Stimulated activated effector memory CD8-positive, alpha-beta T cell treated with anti-CD3 and anti-CD28 coated beads, Interleukin-12 subunit alpha, Interleukin-12 subunit beta, amount 100 ng/mL, for 72 hours (primary cell): ENCODE measurements around the gene PCYT1B.

ENCODE experiments used
- ATAC-seq: fragments of 150-1000 bp; cut with Tn5 transposase; 2 replicates; pipeline ENCODE4 v1.10.0; 2021
- DNase-seq, 2 donors: peaks; one replicate each; pipeline ENCODE4 v3.0.0; 2021 to 2022; ENCODE audit warnings: low spot score in 2 of 2
- H3K27ac Mint-ChIP-seq: one replicate; pipeline ENCODE4 v1.8.0; 2022; ENCODE audit warnings: mild to moderate bottlenecking, mixed read lengths
- H3K36me3 Mint-ChIP-seq: one replicate; pipeline ENCODE4 v1.8.0; 2022; ENCODE audit warnings: mild to moderate bottlenecking, mixed read lengths
- H3K4me1 Mint-ChIP-seq: one replicate; pipeline ENCODE4 v1.8.0; 2022; ENCODE audit warnings: mixed read lengths
- H3K4me3 Mint-ChIP-seq: one replicate; pipeline ENCODE4 v1.8.0; 2022; ENCODE audit warnings: mild to moderate bottlenecking, mixed read lengths
- H3K9me3 Mint-ChIP-seq: one replicate; pipeline ENCODE4 v1.8.0; 2022; ENCODE audit warnings: mixed read lengths

Gene PCYT1B

DNA sequence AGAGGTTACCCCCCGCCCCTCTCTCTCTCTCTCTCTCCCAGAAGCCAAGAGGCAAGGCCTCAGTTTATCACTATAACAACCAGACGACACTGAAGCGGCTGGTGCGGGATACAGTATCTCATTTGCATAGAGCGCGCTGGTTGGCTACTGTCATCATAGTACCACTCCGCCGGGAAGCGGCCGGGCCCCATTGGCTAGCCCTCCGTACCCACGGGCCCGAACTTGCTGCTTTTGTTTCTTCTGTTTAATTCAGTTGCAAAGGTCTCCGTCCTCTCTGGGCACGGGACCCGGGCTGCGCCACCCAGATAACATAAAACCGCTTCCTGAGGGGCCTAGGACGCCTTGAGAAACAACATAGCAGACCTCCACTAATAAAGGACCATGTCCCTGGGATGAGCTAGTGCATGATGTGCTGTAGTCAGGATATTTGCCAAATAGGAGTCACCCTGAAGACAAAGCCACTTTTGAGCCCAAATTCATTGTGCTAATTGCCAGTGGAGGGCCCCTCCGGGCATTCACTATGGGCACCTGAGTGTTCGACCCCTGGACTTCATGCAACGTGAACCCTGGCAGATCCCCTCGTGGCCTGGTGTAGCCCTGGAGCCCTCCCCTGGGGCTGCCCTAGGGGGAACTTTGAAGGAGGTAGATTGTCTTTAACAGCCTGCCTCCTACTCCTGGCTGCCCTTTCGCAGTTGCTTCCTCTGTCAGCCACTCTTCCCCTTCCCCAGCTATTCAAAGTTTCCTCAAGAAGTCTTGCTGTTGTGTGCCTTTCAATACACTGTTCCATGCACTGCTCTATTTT lies at the start of gene PCYT1B:
TSS of gene PCYT1B (minus strand) at position 91 of the 802 bp plus-strand sequence. CDS start 242 bp downstream, outside the sequence.
- H3K9me3 Mint-ChIP-seq = no peaks in the 10 kb centered on the region
- peak within 1 kb of the TSS; percentile 52 for H3K27ac Mint-ChIP-seq
- H3K4me3 Mint-ChIP-seq = peak within 1 kb of the TSS; percentile 75
- ATAC-seq = peak; percentile 99
- H3K4me1 Mint-ChIP-seq = peaks cover 15% of the 10 kb centered on the region
- no peaks in the 10 kb centered on the region for H3K36me3 Mint-ChIP-seq
- DNase-seq = peak; percentile 8 to 57

DNA sequence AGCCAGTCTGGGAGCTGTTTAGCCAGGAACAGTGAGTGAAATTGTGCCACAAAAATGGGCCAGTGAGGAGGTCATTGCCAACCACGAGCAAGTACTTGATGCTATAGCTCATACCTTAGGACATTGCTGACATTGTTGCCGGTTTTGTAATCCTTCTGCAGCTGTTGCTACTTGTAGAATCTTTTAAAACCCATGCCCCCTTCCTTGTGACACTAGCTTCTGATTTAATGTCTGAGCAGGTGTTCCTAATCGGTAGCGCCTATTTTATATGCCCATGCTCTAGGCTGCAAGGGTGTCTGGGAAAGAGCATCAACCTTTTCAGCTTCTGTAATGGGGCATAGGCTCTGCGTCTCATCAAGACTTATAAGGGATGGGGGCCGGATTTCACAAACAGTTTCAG lies 49.1 kb upstream of the PCYT1B start:
- ATAC-seq (no peak), DNase-seq (no peak)
- Mint-ChIP-seq H3K9me3 (no peaks in the 10 kb centered on the region), H3K4me1 (peaks cover 8% of the 10 kb centered on the region), H3K27ac (no peak overlapping the region), H3K36me3 (peaks cover 35% of the 10 kb centered on the region), H3K4me3 (no peak overlapping the region)

DNA sequence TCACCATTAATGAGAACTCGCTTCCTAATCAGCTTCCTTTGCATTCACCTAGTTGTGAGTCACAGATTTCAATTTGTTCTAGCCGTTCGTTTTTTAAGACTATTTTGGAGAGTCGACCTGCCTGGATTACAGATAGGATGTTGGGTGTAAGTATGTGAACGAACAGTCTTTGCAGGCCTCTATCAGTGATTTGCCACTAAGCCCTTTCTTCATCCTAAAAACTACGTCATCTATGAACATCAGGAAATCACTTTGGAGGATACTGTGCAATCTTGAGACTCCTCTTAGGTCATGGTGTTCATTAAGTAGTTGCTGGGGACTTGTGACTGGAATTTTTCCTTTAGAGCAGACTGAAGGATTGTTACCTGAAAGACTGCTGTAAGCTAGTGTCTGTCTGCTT lies 47.7 kb upstream of the PCYT1B start:
- Mint-ChIP-seq H3K27ac (peak overlapping the region; percentile 97), H3K36me3 (peaks cover 20% of the 10 kb centered on the region), H3K9me3 (no peaks in the 10 kb centered on the region), H3K4me1 (peaks cover 8% of the 10 kb centered on the region), H3K4me3 (peak overlapping the region; percentile 90)
- ATAC-seq (no peak), DNase-seq (no peak)

DNA sequence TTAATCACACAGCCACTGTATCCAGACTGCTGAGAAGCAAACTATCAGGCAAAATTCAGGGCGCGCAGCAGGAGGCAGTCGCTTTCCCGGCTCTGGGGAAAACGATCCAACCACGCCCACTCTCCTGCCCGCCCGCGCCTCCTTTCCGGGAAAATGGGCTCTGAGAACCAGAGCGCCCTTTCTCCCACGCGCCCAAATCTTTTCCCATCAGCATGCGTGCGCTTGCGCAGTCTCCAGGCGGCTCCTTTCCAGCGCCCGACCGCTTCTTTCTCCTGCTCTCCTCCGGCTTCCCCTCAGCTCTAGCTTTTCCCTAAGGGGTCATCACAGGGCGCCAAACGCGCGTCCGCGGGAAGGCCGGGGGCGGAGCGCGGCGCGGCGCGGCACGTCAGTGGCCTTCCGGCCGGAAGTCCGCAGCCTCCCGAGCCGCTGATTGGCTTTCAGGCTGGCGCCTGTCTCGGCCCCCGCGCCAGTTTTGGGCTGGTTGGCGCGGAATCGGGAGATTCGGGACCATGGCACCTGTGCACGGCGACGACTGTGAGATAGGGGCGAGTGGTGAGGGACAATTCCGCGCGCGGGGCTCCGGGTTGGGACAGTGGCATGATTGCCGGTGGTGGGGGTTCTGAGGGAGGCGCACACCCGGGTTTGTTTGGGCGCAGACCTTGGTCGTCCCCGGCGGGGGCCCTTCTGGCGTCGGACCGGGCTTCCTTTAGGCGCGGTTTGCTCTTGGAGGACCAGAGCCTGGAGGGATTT lies 46.5 kb upstream of the PCYT1B start, which contains the start of gene POLA1:
TSS of gene POLA1 (plus strand) at position 466 of the 750 bp plus-strand sequence. CDS start at position 510, 44 bp downstream.
- Mint-ChIP-seq H3K27ac (peak within 1 kb of the TSS; percentile 97), H3K36me3 (peaks cover 12% of the 10 kb centered on the region), H3K9me3 (no peaks in the 10 kb centered on the region), H3K4me1 (peaks cover 8% of the 10 kb centered on the region), H3K4me3 (peak within 1 kb of the TSS; percentile 90)
- DNase-seq (peak; percentile 56 to 83), ATAC-seq (peak; percentile 99)

DNA sequence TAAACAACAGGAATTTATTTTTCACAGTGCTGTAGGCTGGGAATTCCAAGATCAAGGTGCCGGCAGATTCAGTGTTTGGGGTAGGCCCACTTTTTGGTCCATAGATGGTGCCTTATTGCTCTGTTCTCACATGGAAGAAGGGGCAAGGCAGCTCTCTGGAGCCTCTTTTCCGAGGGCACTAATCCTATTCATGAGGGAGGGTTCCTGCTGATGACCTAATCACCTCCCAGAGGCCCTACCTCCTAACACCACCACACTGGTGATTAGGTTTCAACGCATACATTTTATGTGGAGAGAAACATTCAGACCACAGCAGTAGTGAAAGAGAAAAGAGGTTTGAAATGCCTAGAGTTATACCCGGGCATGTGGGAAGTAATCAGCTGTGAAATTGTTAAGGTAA lies 45.2 kb upstream of the PCYT1B start:
- H3K27ac Mint-ChIP-seq = no peak overlapping the region
- H3K36me3 Mint-ChIP-seq = peaks cover 12% of the 10 kb centered on the region
- DNase-seq = no peak
- no peaks in the 10 kb centered on the region for H3K9me3 Mint-ChIP-seq
- ATAC-seq = no peak
- peak overlapping the region; percentile 90 for H3K4me3 Mint-ChIP-seq
- H3K4me1 Mint-ChIP-seq = peaks cover 8% of the 10 kb centered on the region

DNA sequence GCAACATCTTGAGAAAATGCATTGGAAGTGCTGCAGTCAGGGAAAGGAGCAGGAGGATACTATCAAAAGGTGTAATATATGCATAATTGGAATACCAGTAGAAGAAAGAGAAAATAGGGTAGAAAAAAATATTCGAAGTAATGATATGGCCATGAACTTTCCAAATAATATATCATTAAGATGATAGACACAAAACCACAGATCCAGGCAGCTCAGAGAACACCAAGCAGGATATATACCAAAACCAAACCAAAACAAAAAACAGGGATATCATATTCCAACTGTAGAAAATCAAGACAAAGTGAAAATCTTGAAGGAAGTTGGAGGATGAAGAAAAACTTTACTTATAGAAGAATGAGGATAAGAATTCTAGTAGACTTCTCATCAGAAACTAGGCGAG lies 36.9 kb upstream of the PCYT1B start:
- Mint-ChIP-seq H3K4me1 (peaks cover 9% of the 10 kb centered on the region), H3K4me3 (no peak overlapping the region), H3K36me3 (no peaks in the 10 kb centered on the region), H3K9me3 (no peaks in the 10 kb centered on the region), H3K27ac (no peak overlapping the region)
- DNase-seq = no peak
- no peak for ATAC-seq

DNA sequence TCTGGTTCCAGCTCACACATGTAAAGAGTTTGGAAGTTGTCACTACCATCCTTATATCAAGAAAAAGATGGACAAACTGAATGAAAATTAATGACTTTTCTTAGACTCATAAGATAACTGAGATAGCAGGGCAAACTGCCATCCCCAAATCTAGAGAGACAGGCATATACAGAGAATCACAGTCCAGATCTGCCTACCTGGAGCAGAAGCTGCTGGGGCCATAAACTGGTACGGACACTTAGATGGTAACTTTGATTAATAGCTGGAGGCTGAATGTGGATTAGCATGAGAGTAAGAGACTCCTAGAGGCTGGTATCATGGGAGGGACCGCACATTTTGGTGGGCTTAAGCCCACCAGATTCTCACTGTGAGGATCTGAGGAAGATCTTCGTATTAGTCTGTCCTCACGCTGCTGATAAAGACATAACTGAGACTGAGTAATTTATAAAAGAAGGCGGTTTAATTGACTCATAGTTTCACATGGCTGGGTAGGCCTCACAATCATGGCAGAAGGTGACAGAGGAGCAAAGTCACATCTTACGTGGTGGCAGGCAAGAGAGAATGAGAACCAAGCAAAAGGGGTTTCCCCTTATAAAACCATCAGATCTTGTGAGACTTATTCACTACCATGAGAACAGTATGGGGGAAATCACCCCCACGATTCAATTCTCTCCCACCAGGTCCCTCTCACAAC lies 35.7 kb upstream of the PCYT1B start:
- peak; percentile 99 for ATAC-seq
- H3K4me1 Mint-ChIP-seq = peaks cover 9% of the 10 kb centered on the region
- H3K36me3 Mint-ChIP-seq = no peaks in the 10 kb centered on the region
- peak overlapping the region; percentile 20 for H3K4me3 Mint-ChIP-seq
- peak overlapping the region; percentile 67 for H3K27ac Mint-ChIP-seq
- H3K9me3 Mint-ChIP-seq = no peaks in the 10 kb centered on the region
- peak in 1 of 2 donors; percentile 50 for DNase-seq

DNA sequence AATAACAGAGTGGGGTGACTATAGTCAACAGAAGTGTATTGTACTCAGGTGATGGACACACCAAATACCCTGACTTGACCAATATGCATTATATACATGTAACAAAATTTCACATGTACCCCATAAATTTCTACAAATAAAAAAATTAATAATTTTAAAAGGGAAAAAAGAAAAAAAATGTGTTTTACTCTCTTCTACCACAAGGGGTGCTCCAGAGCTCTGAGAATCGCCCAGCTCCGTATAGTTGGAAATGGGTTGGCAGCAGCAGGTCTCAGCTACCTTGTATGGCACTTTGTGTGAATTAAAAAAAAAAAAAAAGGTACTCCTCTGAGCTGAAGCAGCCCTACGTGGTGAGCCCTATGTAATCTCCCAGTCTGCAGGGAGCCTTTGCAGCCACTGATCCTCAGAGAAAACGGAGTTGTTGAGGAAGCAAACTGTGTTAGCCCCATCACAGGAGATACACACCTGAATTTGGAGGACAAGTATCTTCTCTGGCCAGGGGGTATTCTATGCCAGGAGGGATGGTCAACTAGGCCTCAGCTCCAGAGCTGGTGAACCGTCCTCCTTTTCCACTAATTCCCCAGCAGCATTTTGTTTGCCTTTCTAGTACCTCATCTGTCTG lies 29.4 kb upstream of the PCYT1B start:
- Mint-ChIP-seq H3K27ac (no peak overlapping the region), H3K4me3 (no peak overlapping the region), H3K36me3 (no peaks in the 10 kb centered on the region), H3K4me1 (no peaks in the 10 kb centered on the region), H3K9me3 (no peaks in the 10 kb centered on the region)
- DNase-seq = no peak
- ATAC-seq = no peak

DNA sequence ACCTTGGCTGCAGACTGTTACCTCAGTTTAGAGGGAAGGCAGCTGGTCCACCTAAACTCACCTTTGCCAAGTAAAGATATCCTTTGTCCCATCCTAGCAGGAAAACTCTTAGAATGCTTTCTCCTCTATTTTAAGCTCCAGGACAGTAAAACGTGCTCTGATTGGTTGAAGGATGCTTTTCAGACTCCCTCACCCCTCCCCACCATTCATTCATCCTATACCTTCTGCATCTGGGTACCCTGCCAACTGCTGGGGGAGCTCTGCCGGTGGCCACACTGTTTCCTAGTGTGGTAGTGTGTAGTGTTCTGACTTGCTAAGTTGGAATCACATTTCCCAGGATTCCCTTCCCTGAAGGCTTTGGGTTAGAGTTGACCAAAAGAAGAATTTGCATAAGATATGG lies 26.3 kb upstream of the PCYT1B start:
- no peaks in the 10 kb centered on the region for H3K9me3 Mint-ChIP-seq
- ATAC-seq = no peak
- no peak overlapping the region for H3K27ac Mint-ChIP-seq
- no peak overlapping the region for H3K4me3 Mint-ChIP-seq
- H3K36me3 Mint-ChIP-seq = no peaks in the 10 kb centered on the region
- no peak for DNase-seq
- no peaks in the 10 kb centered on the region for H3K4me1 Mint-ChIP-seq

DNA sequence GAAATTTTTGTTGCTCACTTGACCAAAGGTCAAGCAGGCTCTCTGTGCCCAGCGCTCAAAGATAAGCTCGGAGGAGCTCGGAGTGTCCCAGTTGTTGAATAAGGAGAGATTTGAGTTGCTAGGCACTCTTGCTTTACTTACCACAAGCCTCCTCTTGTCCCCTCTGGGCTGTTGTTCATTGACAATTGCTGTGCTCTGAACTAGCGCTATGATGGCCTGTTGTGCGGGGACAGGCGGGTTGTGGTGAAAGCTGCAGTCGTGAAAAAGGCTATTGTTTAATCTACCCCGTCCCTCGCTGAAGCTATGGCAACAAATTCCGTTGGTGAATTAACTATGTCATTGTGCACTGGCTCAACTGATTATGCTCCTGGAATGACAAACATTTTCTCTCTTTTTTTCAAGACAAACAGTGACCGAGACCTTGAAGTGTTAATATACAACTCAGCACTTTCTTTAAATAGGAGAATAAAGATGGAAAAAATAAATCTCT lies 25.6 kb upstream of the PCYT1B start:
- no peaks in the 10 kb centered on the region for H3K9me3 Mint-ChIP-seq

DNA sequence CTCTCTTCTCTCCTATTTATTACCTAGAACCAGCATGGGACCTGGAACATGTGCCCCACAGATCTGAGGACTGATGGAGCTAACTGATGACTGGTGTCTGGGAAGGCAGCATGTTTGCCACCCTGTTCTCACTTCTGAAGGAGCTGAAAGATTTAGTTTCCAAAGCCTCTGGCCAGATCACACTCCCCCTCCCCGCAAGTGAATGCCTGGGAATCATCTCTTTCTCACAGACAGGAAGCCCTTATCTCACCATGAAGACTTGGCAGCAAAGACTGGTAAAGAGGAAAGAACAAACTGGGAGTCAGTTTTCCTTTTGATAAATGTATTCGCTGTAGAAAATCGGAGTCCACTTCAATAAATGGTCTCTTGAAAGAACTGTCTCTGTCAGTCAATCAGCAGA lies 21.0 kb upstream of the PCYT1B start:
- no peaks in the 10 kb centered on the region for H3K4me1 Mint-ChIP-seq
- no peak for DNase-seq
- no peaks in the 10 kb centered on the region for H3K36me3 Mint-ChIP-seq
- H3K9me3 Mint-ChIP-seq = no peaks in the 10 kb centered on the region
- H3K4me3 Mint-ChIP-seq = no peak overlapping the region
- no peak for ATAC-seq
- no peak overlapping the region for H3K27ac Mint-ChIP-seq

More for the DNA sequence above, 25.6 kb upstream of the PCYT1B start:
- Mint-ChIP-seq H3K27ac (no peak overlapping the region), H3K36me3 (no peaks in the 10 kb centered on the region), H3K4me3 (no peak overlapping the region), H3K4me1 (no peaks in the 10 kb centered on the region)
- no peak for DNase-seq
- no peak for ATAC-seq

DNA sequence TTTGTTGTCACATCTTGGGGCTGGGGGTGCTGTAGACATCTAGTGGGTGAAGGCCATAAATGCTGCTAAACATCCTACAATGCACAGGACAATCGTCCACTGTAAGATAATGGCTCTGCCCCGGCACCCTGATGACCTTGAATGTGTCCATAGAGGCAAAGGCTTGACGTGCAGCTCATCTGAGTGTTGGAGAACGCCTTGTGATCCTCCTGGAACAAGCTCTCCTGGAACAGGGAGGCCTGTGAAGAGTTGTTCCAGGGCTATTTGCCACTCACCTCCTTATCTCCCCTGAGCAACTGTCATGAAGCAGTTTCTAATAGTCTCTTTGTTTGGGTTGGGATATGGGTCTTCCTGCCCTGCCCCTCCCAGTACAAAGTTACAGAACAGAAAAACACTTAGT lies 15.2 kb upstream of the PCYT1B start:
- Mint-ChIP-seq H3K4me1 (no peaks in the 10 kb centered on the region), H3K36me3 (no peaks in the 10 kb centered on the region), H3K27ac (no peak overlapping the region), H3K9me3 (no peaks in the 10 kb centered on the region), H3K4me3 (no peak overlapping the region)
- no peak for DNase-seq
- ATAC-seq = no peak

DNA sequence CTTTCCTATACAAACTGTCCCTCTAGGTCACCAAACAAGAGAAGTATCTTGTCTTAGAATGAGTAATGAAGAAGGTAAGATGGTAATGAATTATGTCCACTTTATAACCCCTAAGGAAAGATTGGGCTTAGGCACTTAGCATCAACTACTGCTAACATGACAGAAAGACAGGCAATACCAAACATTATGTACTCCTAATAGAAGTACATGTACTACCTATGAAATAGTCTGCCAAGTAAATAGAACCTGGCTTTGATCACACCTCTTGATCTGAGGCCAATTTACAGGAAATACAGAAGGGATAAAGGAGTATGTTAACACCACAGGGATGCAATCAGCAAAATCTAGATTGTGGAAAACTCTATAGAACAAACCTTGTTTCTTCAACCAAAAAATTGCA lies 14.1 kb upstream of the PCYT1B start:
- ATAC-seq (no peak), DNase-seq (no peak)
- Mint-ChIP-seq H3K27ac (no peak overlapping the region), H3K4me1 (no peaks in the 10 kb centered on the region), H3K9me3 (no peaks in the 10 kb centered on the region), H3K36me3 (no peaks in the 10 kb centered on the region), H3K4me3 (no peak overlapping the region)

DNA sequence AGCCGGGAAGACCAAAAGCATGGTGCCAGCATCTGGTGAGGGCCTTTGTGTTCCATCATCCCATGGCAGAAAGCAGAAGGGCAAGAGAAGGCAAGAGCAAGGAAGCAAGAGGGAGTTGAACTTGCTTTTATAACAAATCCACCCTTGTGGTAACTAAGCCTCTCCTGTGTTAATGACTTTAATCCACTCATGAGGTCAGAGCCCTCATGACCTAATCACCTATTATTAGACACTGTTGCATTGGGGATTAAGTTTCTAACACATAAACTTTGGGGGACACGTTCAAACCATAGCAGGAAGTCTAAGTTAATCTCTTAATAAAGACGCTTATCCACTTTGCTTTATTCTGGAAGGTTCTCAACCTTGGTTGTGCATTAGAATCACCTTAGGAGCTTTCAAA lies 12.5 kb upstream of the PCYT1B start:
- ATAC-seq (no peak), DNase-seq (no peak)
- Mint-ChIP-seq H3K4me1 (no peaks in the 10 kb centered on the region), H3K27ac (no peak overlapping the region), H3K9me3 (no peaks in the 10 kb centered on the region), H3K4me3 (no peak overlapping the region), H3K36me3 (no peaks in the 10 kb centered on the region)

DNA sequence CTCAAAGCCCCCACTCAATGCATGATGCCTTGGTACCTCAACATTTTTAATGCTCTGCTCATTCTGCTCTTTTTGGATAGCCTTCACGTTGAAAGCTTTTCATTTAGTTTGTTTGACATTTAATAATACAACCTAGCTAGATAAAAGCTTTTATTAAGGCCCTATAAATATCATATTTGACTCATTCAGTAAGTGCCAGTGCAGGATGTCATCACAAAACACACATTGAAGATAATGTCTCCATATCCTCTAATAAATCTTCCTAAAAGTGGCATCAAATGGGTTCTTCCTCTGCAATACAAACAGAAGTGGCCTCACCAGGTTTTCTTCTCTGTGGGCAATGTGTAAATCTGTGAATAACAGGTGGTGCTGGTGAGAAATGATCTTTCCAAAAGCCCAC lies 12.0 kb upstream of the PCYT1B start:
- no peak for DNase-seq
- H3K27ac Mint-ChIP-seq = no peak overlapping the region
- no peaks in the 10 kb centered on the region for H3K36me3 Mint-ChIP-seq
- no peaks in the 10 kb centered on the region for H3K4me1 Mint-ChIP-seq
- no peak for ATAC-seq
- no peak overlapping the region for H3K4me3 Mint-ChIP-seq
- H3K9me3 Mint-ChIP-seq = no peaks in the 10 kb centered on the region
